SIG-M5 (cell line): ENCODE results near the gene PLXDC1.
"Not testable (repeated sequence)": the region's sequence is repeated elsewhere in the genome, so short reads cannot be mapped to it uniquely, and the experiment has no call there.

Experiments
- DNase-seq: peaks from one replicate; lab custom pipeline; 2025; lab: John Stamatoyannopoulos, UW

Gene PLXDC1

DNA sequence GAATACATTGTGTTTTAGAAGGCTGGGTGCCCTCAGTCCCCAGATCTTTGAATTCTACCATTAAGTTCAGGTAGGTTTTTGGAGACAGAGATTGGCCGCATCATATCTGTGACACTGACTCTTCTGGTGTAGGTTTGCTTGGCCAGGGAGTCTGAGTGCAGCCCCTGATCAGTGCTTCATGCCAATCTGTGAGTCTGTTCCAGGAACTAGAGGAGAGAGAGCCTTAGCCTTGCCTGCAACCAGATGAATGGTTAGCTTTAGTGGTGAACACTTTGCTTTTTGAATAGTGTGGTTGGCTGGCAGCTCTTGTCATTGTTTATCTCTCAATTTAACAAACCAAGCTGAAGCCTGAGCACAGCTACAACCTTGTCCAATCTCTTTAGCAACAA lies 87.8 kb downstream of the PLXDC1 start:
- DNase-seq = no peak

DNA sequence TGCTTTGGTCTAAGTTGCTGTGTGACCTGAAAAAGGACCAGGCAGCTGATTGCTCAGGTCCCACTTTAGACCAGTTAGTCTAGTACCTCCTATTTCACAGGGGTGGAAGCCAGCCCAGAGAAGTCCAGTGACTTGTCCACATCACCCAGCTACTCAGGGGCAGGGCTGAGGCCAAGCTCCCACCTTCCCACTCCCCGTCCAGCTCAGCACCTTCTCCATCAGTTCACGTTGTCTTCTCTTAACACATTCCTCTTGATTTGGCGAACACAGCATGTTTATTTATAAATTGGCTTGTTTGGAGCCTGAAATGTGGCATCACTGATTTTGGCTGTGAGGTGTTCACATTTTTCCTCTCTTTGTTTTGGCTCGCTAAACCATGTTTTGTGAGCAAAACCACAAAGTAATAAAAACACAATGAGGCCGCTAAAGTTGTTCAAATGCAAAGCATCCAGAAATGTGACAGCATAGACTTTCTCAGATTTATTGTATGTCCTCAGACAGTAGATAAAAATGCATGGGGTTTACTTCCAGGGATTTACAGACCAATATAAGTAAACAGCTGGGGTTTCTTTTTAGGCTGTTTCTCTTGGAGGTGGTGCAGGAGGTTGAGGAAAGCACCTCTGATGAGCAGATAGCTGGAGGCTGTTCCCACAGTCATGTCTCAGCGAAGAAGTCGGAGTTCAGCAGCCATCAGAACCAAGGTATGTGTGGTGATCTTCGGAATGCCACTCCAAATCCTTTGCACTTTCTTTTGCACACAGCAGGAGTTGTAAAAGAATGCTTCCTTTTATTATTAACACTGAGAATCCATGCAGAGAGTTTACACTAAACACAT lies 88.4 kb downstream of the PLXDC1 start:
- no peak for DNase-seq

DNA sequence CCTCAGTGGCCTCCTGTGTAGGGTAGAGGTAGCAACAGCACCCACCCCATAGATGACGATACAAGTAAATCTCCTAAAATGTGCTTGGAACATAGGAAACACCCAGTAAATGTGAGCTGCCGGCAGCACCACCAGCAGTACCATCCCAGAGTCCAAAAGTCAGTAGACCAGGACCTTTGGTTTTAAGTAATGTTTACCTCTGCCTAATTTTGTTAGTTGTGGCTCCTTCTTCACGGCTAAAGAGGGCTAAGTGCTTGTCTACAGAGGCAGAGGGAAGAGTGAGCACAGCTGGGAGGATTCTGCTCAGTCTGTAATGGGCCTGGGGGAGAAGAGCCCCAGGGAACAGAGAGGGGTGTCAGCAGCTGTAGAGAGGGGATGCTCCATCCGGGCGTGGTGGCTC lies 92.9 kb downstream of the PLXDC1 start:
- no peak for DNase-seq

DNA sequence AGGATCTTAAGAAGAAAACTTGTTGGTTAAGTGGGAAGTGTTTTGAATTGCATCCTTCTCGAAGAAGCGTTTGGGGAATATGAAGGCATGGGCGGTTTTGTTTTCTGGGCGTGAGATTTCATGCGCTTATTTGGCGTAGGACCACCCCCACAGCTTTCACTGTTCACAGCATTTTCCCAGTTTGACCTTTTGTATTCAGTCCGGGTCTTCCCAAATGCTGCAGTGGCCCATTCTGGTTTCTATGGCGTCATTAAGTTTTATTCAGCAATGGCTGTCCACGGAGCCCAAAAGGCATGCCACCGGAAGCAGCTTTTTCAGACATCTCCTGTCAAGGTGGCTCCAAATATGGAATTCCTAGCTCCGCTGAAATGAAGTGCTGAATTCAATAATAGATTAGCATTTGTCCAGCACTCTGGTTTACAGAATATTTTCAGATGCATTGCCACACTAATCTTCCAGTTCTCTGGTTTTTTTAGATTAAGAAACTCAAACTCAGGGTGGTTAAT lies 93.7 kb downstream of the PLXDC1 start:
- DNase-seq = no peak

DNA sequence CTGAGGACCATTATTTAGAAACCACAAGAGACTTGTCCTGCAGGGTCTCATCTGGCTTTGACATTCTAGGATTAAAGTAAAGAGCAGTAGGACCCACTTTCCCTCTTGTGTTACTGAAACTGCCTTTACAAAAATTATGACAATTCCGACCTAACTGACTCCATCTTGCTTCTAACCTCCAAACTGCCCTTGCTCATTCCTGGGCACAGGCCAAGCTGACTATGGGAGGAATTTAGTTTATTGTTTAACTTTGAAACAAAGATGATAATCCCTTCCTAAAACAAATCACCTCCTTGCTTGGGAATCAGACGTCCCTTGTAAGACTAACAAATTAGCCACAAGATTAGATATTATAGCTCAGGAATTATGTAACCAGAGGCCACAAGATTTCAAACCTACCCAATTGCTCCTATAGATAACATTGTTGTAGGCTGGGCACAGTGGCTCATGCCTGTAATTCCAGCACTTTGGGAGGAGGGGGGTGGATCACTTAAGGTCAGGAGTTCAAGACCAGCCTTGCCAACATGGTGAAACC lies 97.3 kb downstream of the PLXDC1 start:
- no peak for DNase-seq

GRCh38 chr17:39052423-39052822 lies 99.0 kb downstream of the PLXDC1 start:
- DNase-seq = not testable (repeated sequence)

DNA sequence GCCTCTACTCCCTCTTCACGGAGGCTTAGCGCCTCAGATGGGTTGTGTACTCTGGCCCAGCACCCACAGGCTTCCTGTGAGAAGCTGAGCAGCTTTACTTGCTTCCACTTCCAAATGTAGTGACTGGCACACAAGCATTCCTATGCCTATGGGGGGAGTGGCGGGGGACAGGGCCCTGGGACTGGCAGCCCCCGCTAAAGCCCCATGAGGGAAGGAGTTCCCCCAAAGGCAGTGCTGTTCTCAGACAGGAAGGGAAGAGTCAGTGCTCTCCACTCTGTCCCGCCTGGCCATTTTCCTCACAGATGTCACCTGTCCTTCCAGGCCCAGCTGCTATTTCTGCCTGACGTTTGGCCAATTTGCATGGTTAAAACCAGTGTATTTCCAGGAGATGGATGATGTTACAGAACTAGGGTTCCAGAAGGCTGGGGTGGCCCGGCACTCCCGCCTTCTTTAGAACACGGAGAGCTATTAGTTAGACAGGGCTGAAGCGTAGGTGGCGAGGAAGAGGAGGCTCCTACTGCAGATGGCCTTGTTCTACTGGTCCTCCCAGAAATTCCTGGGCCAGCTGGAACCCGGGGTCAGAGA lies 100.3 kb downstream of the PLXDC1 start:
- no peak for DNase-seq

- DNase-seq = no peak
Observed at GRCh38 chr17:39045948-39046679, 105.3 kb downstream of the PLXDC1 start.

DNA sequence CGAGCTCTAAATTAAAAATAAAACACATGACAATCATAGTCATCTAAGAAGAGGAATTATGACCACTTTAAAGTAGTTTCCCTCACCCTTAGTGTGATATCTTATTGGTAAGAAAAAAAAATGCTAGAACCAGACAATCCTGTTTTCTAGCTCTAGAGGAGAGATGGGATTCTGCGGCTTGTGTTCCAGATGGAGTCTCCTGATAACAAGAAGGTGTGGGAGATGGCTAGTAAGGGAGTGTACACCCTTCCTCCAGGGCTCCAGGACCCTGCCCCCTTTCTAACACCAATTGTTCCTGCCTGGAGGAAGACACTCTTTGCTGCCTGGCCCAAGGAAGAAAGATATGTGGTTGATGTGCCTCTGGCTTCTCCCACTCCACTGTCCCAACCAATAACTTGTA lies 115.4 kb downstream of the PLXDC1 start:
- no peak for DNase-seq

- not testable (repeated sequence) for DNase-seq
Observed at GRCh38 chr17:39035578-39035977, 115.9 kb downstream of the PLXDC1 start.

- DNase-seq = no peak
Observed at GRCh38 chr17:39028690-39029089, 122.7 kb downstream of the PLXDC1 start.

- DNase-seq = no peak
Observed at GRCh38 chr17:39027455-39028035, 123.9 kb downstream of the PLXDC1 start.

DNA sequence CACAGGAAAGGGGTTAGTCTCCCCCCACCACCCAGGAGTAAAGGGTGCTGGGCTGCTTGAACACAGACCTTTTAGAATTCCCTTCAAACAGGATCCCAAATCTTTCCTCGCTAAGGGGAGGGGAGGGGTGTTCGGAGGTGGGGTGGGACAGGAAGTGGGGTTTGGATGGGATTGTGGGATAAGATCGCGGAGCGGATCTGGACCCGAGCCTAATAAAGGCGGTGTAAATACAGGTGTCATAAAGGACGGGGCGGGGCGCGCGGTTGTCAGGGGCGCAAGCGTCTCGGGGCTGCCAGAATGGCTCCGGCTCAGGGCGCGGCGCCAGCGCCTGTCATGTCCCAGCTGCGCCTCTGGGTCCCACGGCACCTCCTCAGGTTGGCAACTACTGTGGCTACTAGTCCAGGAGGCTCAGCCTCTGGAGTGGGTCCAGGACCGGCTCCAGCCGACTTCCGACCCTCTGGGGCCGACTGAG lies 124.4 kb downstream of the PLXDC1 start:
- no peak for DNase-seq

DNA sequence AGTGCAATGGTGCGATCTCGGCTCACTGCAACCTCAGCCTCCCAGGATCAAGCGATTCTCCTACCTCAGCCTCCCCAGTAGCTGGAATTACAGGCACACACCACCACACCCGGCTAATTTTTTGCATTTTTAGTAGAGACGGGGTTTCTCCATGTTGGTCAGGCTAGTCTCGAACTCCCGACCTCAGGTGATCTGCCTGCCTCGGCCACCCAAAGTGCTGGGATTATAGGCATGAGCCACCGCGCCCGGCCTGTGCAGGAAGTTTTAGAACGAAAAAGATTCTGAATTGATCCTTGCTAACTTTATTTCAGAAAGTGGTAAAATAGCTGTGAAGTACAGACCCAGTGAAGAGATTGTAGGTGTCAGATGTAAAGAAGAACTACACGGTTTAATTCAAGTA lies 125.1 kb downstream of the PLXDC1 start:
- DNase-seq = not testable (repeated sequence)

DNA sequence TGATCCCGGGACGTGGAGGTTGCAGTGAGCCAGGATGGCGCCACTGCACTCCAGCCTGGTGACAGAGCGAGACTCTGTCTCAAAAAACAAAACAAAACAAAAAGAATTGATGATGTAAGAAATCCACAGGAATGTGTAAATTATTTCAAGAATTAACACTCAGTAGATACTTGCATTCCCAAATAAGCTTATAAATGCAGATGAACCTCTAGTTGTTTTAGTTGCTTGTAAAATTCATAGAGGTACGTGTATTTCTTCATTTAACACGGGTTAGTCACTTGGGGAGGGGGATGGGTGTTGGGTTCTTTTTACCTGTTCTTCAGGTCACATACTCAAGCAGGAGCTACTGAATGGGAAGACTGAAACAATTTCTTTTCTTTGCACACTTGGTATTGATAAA lies 128.5 kb downstream of the PLXDC1 start:
- DNase-seq = no peak

GRCh38 chr17:39020037-39020436 lies 131.4 kb downstream of the PLXDC1 start:
- DNase-seq = not testable (repeated sequence)

DNA sequence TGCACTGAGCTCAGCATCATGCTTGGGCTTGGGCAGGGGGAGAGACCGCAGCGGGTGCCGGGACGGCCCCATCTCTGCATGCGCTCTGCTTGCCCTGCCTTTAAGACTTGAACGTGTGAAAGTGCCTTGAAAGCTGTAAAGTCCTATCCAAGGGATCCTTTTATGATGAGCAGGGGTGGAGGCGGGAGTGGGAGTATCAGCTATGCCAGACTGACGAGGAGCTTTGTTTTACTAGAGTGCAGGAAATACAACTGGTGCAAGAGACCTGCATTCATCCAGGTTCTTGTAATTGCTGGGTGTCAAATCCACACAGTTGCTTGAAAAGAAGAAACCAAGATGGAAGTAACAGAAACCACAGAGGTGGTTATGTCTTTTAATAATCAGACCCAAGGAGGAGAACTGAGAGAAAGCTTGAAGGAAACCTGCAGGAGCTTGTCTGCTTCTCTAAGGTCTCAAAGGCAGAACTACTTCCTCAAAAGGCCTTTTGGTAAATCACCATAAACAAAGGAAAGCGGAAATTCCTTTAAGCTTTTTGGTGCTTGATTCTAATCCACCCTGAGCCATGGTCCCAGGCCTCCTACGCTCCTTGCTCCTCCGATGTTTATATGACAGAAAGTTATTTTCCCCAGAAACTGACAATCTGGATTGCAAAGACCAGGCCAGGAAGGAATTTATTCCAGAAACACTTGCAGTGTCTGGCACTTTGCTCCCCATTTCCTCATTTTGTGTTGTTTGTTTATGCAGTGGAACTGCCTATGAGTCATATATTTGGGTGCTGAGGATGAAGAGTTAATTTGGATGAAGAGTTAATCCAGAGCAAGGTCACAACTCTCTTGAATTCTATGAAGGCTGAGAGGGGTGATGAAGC lies 132.9 kb downstream of the PLXDC1 start:
- DNase-seq = peak; percentile 40

DNA sequence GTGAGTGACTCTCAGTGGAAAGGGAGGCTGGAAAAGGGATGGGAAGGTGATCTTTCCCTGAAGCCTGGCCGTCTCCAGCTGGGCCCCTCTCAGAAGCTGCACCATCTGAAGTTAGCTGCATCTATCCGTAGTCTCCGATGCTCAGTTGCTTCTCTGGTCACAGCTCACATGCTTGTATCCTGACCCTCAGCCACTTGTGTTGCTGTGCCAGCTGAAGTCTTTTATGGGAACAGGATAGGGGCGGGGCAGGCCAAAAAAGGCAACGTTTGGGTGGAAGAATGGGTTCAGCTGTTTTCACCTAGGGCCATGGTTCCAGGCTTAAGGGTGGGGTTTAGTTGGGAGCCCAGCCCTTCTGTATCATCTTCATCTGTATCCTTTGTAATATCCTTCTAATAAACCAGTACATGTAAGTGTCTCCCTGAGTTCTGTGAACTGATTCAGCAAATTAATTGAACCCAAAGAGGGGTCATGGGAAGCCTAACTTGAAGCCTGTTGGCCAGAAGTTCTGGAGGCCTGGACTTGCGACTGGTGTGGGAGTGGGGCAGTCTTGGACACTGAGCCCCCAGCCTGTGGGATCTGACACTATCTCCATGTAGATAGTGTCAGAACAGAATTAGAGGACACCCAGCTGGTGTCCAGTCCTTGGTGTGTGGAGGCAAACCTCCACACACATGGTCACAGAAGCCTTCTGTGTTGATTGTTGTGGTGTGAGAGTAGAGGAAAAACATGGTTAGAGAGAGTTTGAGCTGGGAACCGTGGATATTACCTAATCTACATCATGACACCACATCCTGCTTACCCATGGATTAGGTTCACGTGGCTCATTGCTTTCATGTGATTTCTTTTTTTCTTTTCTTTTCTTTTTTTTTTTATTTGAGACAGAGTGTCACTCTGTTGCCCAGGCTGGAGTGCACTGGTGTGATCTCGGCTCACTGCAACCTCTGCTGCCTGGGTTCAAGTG lies 135.0 kb downstream of the PLXDC1 start:
- DNase-seq = no peak

DNA sequence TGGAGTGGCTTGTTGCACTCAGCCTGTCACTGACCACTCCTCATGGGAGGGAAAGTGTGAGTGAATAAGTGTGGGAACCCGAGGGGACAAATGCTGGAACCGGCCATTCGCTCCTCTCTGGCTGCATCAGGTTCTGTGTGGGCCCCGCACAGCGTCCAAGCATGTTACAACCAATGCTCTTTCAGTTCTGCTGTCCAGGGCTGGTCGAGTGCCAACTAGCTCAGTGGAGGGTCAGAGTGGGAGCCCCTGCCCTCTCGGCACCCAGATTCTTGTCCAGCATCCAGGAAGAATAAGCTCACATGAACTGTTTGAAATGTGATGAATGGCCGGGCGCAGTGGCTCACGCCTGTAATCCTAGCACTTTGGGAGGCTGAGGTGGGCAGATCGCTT lies 135.9 kb downstream of the PLXDC1 start:
- no peak for DNase-seq
